H9 (cell line): ENCODE measurements around the gene SERPINB10. TPM values are rescaled to one million over a fixed set of nuclear protein-coding genes. Genes with fewer than 3 reads are reported as not detected.

Source experiments
- DNase-seq: peaks from one replicate; pipeline ENCODE4 v3.0.0-alpha.2; 2017
- H2AFZ ChIP-seq: one replicate; pipeline ENCODE4 v1.6.1; 2013; ENCODE audit warnings: mild to moderate bottlenecking, low read length, control low read depth, moderate library complexity
- H2AK5ac ChIP-seq: 2 replicates; pipeline ENCODE4 v1.6.1; 2013; ENCODE audit warnings: low read length, control low read depth, mixed read lengths; ENCODE audit not compliant: insufficient read length
- H2BK120ac ChIP-seq: one replicate; pipeline ENCODE4 v1.6.1; 2013; ENCODE audit warnings: low read depth, mild to moderate bottlenecking, low read length, control low read depth, inconsistent platforms; ENCODE audit not compliant: poor library complexity, severe bottlenecking
- H2BK12ac ChIP-seq: 2 replicates; pipeline ENCODE4 v1.6.1; 2013; ENCODE audit warnings: low read length, control low read depth, mixed read lengths, low read depth; ENCODE audit not compliant: insufficient read length
- H2BK15ac ChIP-seq: 2 replicates; pipeline ENCODE4 v1.6.1; 2013; ENCODE audit warnings: low read depth, low read length, control low read depth
- H2BK20ac ChIP-seq: one replicate; pipeline ENCODE4 v1.6.1; 2013; ENCODE audit warnings: low read depth, mild to moderate bottlenecking, low read length, control low read depth, inconsistent platforms; ENCODE audit not compliant: poor library complexity, severe bottlenecking
- H2BK5ac ChIP-seq: 2 replicates; pipeline ENCODE4 v1.6.1; 2013; ENCODE audit warnings: low read length, control low read depth, mixed read lengths; ENCODE audit not compliant: insufficient read length
- H3K14ac ChIP-seq: 2 replicates; pipeline ENCODE4 v1.6.1; 2013; ENCODE audit warnings: low read length, control low read depth; ENCODE audit not compliant: insufficient read depth
- H3K18ac ChIP-seq: 2 replicates; pipeline ENCODE4 v1.6.1; 2013; ENCODE audit warnings: low read depth, mild to moderate bottlenecking, mixed read lengths, low read length, control low read depth; ENCODE audit not compliant: insufficient read length
- H3K23ac ChIP-seq: 2 replicates; pipeline ENCODE4 v1.6.1; 2013; ENCODE audit warnings: low read length, control low read depth, mixed read lengths, low read depth; ENCODE audit not compliant: insufficient read length
- H3K23me2 ChIP-seq: 2 replicates; pipeline ENCODE4 v1.6.1; 2013; ENCODE audit warnings: low read depth, mild to moderate bottlenecking, mixed read lengths, low read length, control low read depth; ENCODE audit not compliant: insufficient read length, poor library complexity, severe bottlenecking
- H3K27ac ChIP-seq: 2 replicates; pipeline ENCODE4 v1.5.1; 2013; ENCODE audit warnings: low read length, control low read depth, mixed read lengths, low read depth; ENCODE audit not compliant: insufficient read length
- H3K27me3 ChIP-seq: 2 replicates; pipeline ENCODE4 v1.6.1; 2013; ENCODE audit warnings: low read length, control low read depth, inconsistent platforms; ENCODE audit not compliant: insufficient read depth
- H3K4ac ChIP-seq: 2 replicates; pipeline ENCODE4 v1.6.1; 2013; ENCODE audit warnings: low read depth, mild to moderate bottlenecking, control low read depth, inconsistent platforms, low read length, moderate library complexity
- H3K4me1 ChIP-seq: 2 replicates; pipeline ENCODE4 v1.6.1; 2013; ENCODE audit warnings: low read length, control low read depth, inconsistent platforms; ENCODE audit not compliant: insufficient read depth
- H3K4me2 ChIP-seq: 2 replicates; pipeline ENCODE4 v1.6.1; 2013; ENCODE audit warnings: low read length, control low read depth, mixed read lengths; ENCODE audit not compliant: insufficient read length, insufficient read depth
- H3K56ac ChIP-seq: 2 replicates; pipeline ENCODE4 v1.6.1; 2013; ENCODE audit warnings: low read depth, mild to moderate bottlenecking, mixed read lengths, low read length, control low read depth; ENCODE audit not compliant: insufficient read length
- H3K79me1 ChIP-seq: 2 replicates; pipeline ENCODE4 v1.6.1; 2013; ENCODE audit warnings: low read depth, mild to moderate bottlenecking, moderate library complexity, low read length, control low read depth, inconsistent platforms; ENCODE audit not compliant: insufficient read depth, poor library complexity, severe bottlenecking
- H3K79me2 ChIP-seq: 2 replicates; pipeline ENCODE4 v1.6.1; 2013; ENCODE audit warnings: low read length, control low read depth, inconsistent platforms; ENCODE audit not compliant: insufficient read depth
- H3K9ac ChIP-seq: 2 replicates; pipeline ENCODE4 v1.6.1; 2013; ENCODE audit warnings: low read length, control low read depth, mixed read lengths; ENCODE audit not compliant: insufficient read length; ENCODE audit errors: extremely low read depth
- H3K9me3 ChIP-seq: one replicate; pipeline ENCODE4 v1.6.1; 2013; ENCODE audit warnings: low read depth, low read length, inconsistent platforms; ENCODE audit not compliant: control insufficient read depth
- H3T11ph ChIP-seq: one replicate; pipeline ENCODE4 v1.6.1; 2013; ENCODE audit warnings: mild to moderate bottlenecking, low read length, control low read depth, inconsistent platforms
- H4K20me1 ChIP-seq: one replicate; pipeline ENCODE4 v1.6.1; 2013; ENCODE audit not compliant: control insufficient read depth, insufficient read length, insufficient read depth
- H4K5ac ChIP-seq: 2 replicates; pipeline ENCODE4 v1.6.1; 2013; ENCODE audit warnings: low read depth, mild to moderate bottlenecking, mixed read lengths, low read length, control low read depth; ENCODE audit not compliant: insufficient read length
- H4K8ac ChIP-seq: replicated peaks from 2 replicates; pipeline ENCODE4 v1.6.1; 2013; ENCODE audit warnings: low read length, control low read depth, mixed read lengths, low read depth; ENCODE audit not compliant: insufficient read length
- H4K91ac ChIP-seq: 2 replicates; pipeline ENCODE4 v1.6.1; 2013; ENCODE audit warnings: low read depth, mild to moderate bottlenecking, moderate library complexity, mixed read lengths, low read length, control low read depth; ENCODE audit not compliant: insufficient read length
- H3K27ac Mint-ChIP-seq, 3 experiments: 2 replicates in 2 of 3; 3 replicates in 1 of 3; pipeline ENCODE4 v1.8.0; 2020 to 2021; ENCODE audit warnings: mixed read lengths in 3 of 3, mild to moderate bottlenecking in 1 of 3, moderate library complexity in 1 of 3
- H3K27me3 Mint-ChIP-seq: 2 replicates; pipeline ENCODE4 v1.8.0; 2021; ENCODE audit warnings: low read depth, mild to moderate bottlenecking, moderate library complexity, mixed read lengths
- H3K36me3 Mint-ChIP-seq, 3 experiments: 2 replicates in 2 of 3; 3 replicates in 1 of 3; pipeline ENCODE4 v1.8.0; 2020 to 2021; ENCODE audit warnings: low read depth in 3 of 3, mixed read lengths in 3 of 3; ENCODE audit not compliant: insufficient read depth in 1 of 3
- H3K4me1 Mint-ChIP-seq, 2 experiments: 2 replicates each; pipeline ENCODE4 v1.8.0; 2020; ENCODE audit warnings: mixed read lengths in 2 of 2
- H3K4me3 Mint-ChIP-seq, 2 experiments: 2 replicates in 1 of 2; 3 replicates in 1 of 2; pipeline ENCODE4 v1.8.0; 2020 to 2021; ENCODE audit warnings: mild to moderate bottlenecking in 2 of 2, mixed read lengths in 2 of 2, moderate library complexity in 1 of 2
- H3K9me3 Mint-ChIP-seq, 2 experiments: 2 replicates in 1 of 2; 3 replicates in 1 of 2; pipeline ENCODE4 v1.8.0; 2020; ENCODE audit warnings: mild to moderate bottlenecking in 2 of 2, mixed read lengths in 2 of 2, moderate library complexity in 1 of 2
- WGBS: extraction: QIAGEN DNeasy Blood & Tissue Kit; methylation state at CpG from one replicate; pipeline ENCODE4 v1.1.7; 2013; ENCODE audit warnings: missing lambda C conversion rate, low lambda C conversion rate, mixed read lengths; ENCODE audit not compliant: insufficient read length; ENCODE audit errors: extremely low coverage; 5-methylcytosine and 5-hydroxymethylcytosine counted together
- total RNA-seq: library from RNA; stranded (reverse); gene quantifications from 2 replicates; pipeline ENCODE4 v1.2.1, GENCODE V29; 2021
- TF ChIP-seq, protein P1 (sequence below): fragments of 200-600 bp; sonication (generic); conservative IDR thresholded peaks from 3 replicates; pipeline ENCODE4 v1.8.0; 2021; ENCODE audit warnings: antibody characterized with exemption, mild to moderate bottlenecking

Gene SERPINB10
- total RNA-seq, 1 experiment from 2014 or later = not detected

DNA sequence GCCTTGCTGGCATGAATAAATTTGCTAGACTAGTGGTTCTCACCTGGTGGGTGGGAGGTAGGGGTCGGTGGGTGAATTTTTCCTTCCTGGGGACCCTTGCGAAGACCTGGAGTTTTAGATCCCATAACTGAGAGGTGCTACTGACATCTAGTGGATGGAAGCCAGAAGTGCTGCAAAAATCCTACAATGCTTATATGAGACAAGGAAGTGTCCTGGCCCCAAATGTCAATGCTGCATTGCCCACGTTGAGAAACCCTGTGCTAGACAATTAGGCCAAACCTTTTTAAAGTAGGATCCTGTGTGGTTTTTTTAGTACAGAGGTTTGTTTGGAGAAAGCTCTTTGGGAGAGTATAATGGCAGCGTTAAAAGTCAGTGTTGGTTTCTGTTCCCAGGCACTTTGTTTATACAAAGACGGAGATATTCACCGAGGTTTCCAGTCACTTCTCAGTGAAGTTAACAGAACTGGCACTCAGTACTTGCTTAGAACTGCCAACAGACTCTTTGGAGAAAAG lies 71.7 kb downstream of the SERPINB10 start:
- H3K4me3 Mint-ChIP-seq = peak overlapping the region in 1 of 2 experiments; percentile 19; a peak in 1 of 5 replicates
- H3K4me1 ChIP-seq = no peaks in the 10 kb centered on the region
- TF ChIP-seq, protein P1, sequence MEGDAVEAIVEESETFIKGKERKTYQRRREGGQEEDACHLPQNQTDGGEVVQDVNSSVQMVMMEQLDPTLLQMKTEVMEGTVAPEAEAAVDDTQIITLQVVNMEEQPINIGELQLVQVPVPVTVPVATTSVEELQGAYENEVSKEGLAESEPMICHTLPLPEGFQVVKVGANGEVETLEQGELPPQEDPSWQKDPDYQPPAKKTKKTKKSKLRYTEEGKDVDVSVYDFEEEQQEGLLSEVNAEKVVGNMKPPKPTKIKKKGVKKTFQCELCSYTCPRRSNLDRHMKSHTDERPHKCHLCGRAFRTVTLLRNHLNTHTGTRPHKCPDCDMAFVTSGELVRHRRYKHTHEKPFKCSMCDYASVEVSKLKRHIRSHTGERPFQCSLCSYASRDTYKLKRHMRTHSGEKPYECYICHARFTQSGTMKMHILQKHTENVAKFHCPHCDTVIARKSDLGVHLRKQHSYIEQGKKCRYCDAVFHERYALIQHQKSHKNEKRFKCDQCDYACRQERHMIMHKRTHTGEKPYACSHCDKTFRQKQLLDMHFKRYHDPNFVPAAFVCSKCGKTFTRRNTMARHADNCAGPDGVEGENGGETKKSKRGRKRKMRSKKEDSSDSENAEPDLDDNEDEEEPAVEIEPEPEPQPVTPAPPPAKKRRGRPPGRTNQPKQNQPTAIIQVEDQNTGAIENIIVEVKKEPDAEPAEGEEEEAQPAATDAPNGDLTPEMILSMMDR = peak; percentile 85
- no peak overlapping the region for H2BK15ac ChIP-seq
- H3K56ac ChIP-seq = no peak overlapping the region
- no CpG with 5 or more reads among the region's 6 CpGs for WGBS
- H2AK5ac ChIP-seq = no peak overlapping the region
- no peaks in the 10 kb centered on the region for H3K79me2 ChIP-seq
- H3K36me3 Mint-ChIP-seq = no peaks in the 10 kb centered on the region; a peak in 1 of 7 replicates
- H3K27me3 ChIP-seq = peaks cover 29% of the 10 kb centered on the region
- H3K9me3 Mint-ChIP-seq = no peaks in the 10 kb centered on the region
- H2BK5ac ChIP-seq = no peak overlapping the region
- no peak overlapping the region for H2AFZ ChIP-seq
- no peak overlapping the region for H3K18ac ChIP-seq
- no peak overlapping the region for H3K9ac ChIP-seq
- H3K27ac ChIP-seq = no peak overlapping the region
- no peak overlapping the region for H3K4me2 ChIP-seq
- H3K4me1 Mint-ChIP-seq = peaks cover 0 to 9% of the 10 kb centered on the region in 2 experiments; a peak in 3 of 4 replicates
- peaks cover 59% of the 10 kb centered on the region for H3K27me3 Mint-ChIP-seq
- no peak overlapping the region for H3K14ac ChIP-seq
- no peaks in the 10 kb centered on the region for H3K23me2 ChIP-seq
- H3T11ph ChIP-seq = no peak overlapping the region
- no peaks in the 10 kb centered on the region for H3K79me1 ChIP-seq
- DNase-seq = peak; percentile 56
- no peak overlapping the region for H4K5ac ChIP-seq
- no peak overlapping the region for H2BK120ac ChIP-seq
- H4K8ac ChIP-seq = no peak overlapping the region
- H3K23ac ChIP-seq = no peak overlapping the region
- no peak overlapping the region for H2BK12ac ChIP-seq
- no peak overlapping the region for H2BK20ac ChIP-seq
- H3K9me3 ChIP-seq = no peaks in the 10 kb centered on the region
- H3K27ac Mint-ChIP-seq = no peak overlapping the region; a peak in 1 of 7 replicates
- H3K4ac ChIP-seq = no peak overlapping the region
- H4K20me1 ChIP-seq = no peaks in the 10 kb centered on the region
- no peak overlapping the region for H4K91ac ChIP-seq
